PFSK-1 (cell line): ENCODE measurements around the gene UAP1L1.

Experiments used
- FOXP2 ChIP-seq: optimal IDR thresholded peaks from 2 replicates; pipeline ENCODE3; 2011; ENCODE audit warnings: borderline replicate concordance, control low read depth, inconsistent platforms; ENCODE audit not compliant: insufficient read depth; ENCODE audit errors: extremely low read length, extremely low read depth
- POLR2AphosphoS5 ChIP-seq: IDR thresholded peaks from 2 replicates; pipeline ENCODE4 v1.6.1; 2012; ENCODE audit warnings: low read depth, mild to moderate bottlenecking, control low read depth, low read length, moderate library complexity
- SIN3A ChIP-seq: IDR thresholded peaks from 2 replicates; pipeline ENCODE4 v1.6.1; 2012; ENCODE audit warnings: mild to moderate bottlenecking, low read length, moderate library complexity, borderline replicate concordance; ENCODE audit not compliant: insufficient read depth
- TAF1 ChIP-seq: IDR thresholded peaks from 2 replicates; pipeline ENCODE4 v1.6.1; 2012; ENCODE audit warnings: low read length, control low read depth, borderline replicate concordance; ENCODE audit not compliant: insufficient read depth
- TF ChIP-seq, protein P1 (sequence below), 2 experiments: IDR thresholded peaks; 2 replicates each; pipeline versions ENCODE4 v1.6.1 to v1.8.0; 2011 to 2012; ENCODE audit warnings: low read depth in 2 of 2, low read length in 2 of 2, control low read depth in 1 of 2, inconsistent platforms in 1 of 2, mild to moderate bottlenecking in 1 of 2, moderate library complexity in 1 of 2; ENCODE audit not compliant: insufficient read depth in 1 of 2

UAP1L1 gene

DNA sequence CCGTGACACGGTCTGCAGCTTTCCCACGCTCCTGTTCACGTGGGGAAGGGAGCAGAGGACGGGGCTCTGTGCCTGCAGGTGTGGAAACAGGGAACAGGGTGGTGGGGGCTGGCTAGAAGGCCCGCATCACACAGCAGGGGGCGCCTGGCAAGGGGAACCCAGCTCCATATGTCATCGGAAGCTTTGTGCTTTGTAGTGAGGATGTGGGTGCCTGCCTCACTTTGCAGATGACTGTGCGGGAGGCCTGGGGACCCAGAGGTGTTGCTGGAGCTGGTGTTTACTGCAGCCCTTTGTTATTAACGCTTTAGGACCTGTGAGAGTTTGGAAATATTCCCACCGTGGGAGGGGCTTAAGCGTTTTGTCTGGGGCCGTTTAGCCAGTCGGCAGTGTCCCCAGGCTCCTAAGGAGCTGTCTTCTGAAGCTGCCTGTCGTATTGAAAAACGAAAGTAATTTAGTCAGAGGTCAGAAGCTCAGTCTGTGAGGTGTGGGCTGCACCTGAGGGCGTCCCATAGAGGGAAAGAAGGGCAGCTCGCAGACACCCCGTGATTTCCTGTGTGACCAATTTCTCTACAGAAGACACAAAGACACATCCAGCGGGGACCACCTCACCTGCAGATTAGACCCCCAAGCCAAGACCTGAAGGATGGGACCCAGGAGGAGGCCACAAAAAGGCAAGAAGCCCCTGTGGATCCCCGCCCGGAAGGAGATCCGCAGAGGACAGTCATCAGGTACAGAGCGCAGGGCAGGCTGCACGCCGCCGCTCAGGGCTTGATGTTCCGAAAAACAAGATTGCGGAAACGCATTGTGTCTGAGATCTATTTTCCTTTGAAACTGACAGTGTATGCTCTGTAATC is 18.6 kb downstream of the UAP1L1 start:
- no peak for TF ChIP-seq TAF1
- TF ChIP-seq FOXP2: no peak
- TF ChIP-seq, protein P1, sequence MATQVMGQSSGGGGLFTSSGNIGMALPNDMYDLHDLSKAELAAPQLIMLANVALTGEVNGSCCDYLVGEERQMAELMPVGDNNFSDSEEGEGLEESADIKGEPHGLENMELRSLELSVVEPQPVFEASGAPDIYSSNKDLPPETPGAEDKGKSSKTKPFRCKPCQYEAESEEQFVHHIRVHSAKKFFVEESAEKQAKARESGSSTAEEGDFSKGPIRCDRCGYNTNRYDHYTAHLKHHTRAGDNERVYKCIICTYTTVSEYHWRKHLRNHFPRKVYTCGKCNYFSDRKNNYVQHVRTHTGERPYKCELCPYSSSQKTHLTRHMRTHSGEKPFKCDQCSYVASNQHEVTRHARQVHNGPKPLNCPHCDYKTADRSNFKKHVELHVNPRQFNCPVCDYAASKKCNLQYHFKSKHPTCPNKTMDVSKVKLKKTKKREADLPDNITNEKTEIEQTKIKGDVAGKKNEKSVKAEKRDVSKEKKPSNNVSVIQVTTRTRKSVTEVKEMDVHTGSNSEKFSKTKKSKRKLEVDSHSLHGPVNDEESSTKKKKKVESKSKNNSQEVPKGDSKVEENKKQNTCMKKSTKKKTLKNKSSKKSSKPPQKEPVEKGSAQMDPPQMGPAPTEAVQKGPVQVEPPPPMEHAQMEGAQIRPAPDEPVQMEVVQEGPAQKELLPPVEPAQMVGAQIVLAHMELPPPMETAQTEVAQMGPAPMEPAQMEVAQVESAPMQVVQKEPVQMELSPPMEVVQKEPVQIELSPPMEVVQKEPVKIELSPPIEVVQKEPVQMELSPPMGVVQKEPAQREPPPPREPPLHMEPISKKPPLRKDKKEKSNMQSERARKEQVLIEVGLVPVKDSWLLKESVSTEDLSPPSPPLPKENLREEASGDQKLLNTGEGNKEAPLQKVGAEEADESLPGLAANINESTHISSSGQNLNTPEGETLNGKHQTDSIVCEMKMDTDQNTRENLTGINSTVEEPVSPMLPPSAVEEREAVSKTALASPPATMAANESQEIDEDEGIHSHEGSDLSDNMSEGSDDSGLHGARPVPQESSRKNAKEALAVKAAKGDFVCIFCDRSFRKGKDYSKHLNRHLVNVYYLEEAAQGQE (IDR thresholded peaks at IDR 0.05; ENCODE audit: insufficient read depth in 1 of 2, low read depth in 2 of 2, low read length in 2 of 2): no peak
- no peak for TF ChIP-seq POLR2AphosphoS5
- no peak for TF ChIP-seq SIN3A

DNA sequence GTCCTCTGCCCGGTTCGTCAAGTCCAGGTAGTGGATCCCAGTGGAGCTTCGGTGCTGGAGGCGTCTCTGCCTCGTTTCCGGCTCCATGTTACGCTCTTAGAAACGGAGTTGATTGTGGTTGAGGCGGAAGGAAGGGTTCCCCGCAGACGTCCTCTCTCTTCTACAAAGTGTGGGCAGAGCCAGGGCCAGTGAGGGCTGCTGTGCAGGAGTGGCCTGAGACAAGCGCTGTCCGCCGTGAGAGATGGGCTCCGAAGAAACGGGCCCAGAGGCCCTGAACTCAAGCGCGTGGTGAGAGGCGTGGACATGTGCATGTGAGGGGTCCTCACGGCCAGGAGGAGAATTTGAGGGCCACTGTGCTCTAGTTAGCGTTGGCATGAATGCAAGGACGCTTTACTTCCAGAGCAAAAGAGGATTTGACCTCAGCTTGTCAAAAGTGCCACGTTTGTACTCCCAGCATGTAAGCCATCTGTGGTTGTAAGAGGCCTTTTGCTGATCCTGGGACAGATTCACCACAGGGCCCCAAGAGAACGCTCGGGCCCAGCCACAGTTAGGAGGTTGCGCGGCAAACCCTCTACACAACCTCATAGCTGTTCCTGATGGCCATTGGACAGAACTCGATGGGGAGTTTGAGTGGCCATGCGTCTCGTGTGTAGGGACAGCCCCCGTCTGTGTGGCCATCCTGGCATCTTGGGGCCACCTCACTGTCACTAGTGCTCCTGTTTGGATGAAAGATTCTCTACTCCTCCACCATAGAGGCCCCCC is 19.6 kb downstream of the UAP1L1 start:
- TF ChIP-seq POLR2AphosphoS5: no peak
- no peak for TF ChIP-seq SIN3A
- TF ChIP-seq, protein P1 (IDR thresholded peaks at IDR 0.05; ENCODE audit: insufficient read depth in 1 of 2, low read depth in 2 of 2, low read length in 2 of 2): no peak
- no peak for TF ChIP-seq TAF1
- TF ChIP-seq FOXP2: no peak

DNA sequence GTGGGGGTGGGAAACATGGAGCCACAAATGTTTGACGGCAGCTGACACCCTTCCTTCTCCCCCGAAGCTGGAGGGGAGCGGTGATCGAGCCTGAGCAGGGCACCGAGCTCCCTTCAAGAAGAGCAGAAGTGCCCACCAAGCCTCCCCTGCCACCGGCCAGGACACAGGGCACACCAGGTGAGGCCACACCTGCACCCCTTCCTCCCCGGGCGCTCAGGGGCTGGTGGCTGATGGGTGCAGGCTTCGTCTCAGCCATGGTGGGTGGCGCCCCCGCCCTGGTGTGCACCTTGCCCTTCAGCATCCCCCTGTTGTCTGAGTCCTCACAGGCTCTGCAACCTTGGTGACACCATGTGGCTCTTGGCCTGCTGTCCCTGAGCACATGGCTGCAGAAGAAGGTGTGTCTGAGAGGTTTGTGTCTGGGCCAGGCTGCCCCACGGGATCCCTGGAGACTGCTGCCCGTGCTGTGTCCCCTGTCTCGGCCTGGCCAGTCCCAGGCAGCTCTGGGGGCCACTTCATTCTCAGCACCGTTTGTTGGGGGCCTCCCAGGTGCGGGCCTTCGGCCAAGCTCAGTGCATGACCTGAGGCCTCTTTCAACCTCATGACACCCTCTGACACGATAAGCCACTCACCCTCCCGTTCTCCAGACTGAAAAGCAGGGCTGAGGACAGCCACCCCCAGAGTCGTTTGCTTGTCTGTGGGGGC is 20.6 kb downstream of the UAP1L1 start:
- TF ChIP-seq, protein P1 (IDR thresholded peaks at IDR 0.05; ENCODE audit: insufficient read depth in 1 of 2, low read depth in 2 of 2, low read length in 2 of 2): no peak
- TF ChIP-seq POLR2AphosphoS5: no peak
- no peak for TF ChIP-seq SIN3A
- no peak for TF ChIP-seq TAF1
- no peak for TF ChIP-seq FOXP2

DNA sequence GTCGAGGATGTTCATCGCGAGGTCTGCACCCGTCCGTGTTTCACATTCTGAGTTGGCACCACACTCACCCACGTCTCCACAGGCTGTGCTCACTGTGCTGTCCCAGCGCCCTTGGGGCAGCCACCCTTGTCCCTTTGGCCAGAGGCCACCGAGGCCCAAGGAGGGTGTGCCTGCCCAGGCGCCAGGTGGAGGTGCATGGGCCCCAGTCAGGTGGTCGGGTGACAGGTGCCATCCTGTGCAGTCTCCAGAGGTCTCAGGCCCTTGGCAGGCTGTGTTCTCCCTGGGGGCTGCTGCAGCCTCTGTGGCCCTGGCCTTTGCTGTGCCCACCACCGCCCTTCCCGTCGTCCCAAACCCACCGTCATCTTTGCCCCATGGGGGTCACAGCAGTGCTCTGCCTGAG is 21.9 kb downstream of the UAP1L1 start:
- TF ChIP-seq, protein P1 (IDR thresholded peaks at IDR 0.05; ENCODE audit: insufficient read depth in 1 of 2, low read depth in 2 of 2, low read length in 2 of 2): no peak
- TF ChIP-seq POLR2AphosphoS5 (no peak), TAF1 (no peak), SIN3A (no peak), FOXP2 (no peak)
